Measurements from ENCODE around the gene RAB29. TPM values are rescaled to one million over a fixed set of nuclear protein-coding genes. Genes with fewer than 3 reads are reported as not detected.

The RAB29 gene
- total and polyA plus RNA-seq, 9 of the 15 experiments (the other 6 are each of a cell fraction or from before 2014, with no cell fraction given): 6.3 to 17.6 (median 8.0) TPM

GRCh38 chr1:205775015-205775716 is at the start of gene RAB29 (continued):
- TF ChIP-seq ATF6 (CRISPR knock-in tag; IDR thresholded peaks at IDR 0.05): no peak
- TF ChIP-seq TCF15 (CRISPR knock-in tag; IDR thresholded peaks at IDR 0.05): no peak
- no peak for TF ChIP-seq ATF4 (CRISPR knock-in tag; IDR thresholded peaks at IDR 0.05)

GRCh38 chr1:205824180-205824579 is 48.9 kb upstream of the RAB29 start:
- ATAC-seq: peak; percentile 80
- ChIA-PET CTCF (ENCODE audit: low intra/inter-chr PET ratio) (no interaction called here), POLR2A (interaction anchor here (0.7 to 1.4 kb wide), 4 partner anchors 8 to 26 kb away, joined by 3 to 4 read pairs (median 4); partner anchors contain the start of gene PM20D1)
- H3K27ac ChIP-seq (ENCODE audit: extremely low read depth, low read depth, low read length): no peak overlapping the region
- no peaks in the 10 kb centered on the region for H4K20me1 ChIP-seq (replicated peaks; ENCODE audit: control insufficient read depth, insufficient read depth, low read length)
- 5% methylated on average over 5 of the region's 5 CpGs for WGBS (ENCODE audit: insufficient coverage, low coverage, missing lambda C conversion rate)
- H3K4me2 ChIP-seq (ENCODE audit: insufficient read depth, low read length): no peak overlapping the region
- TF ChIP-seq ZNF316 (IDR thresholded peaks at IDR 0.05) (0 out of 2 replicates have a peak, but pooled peaks have one; percentile 14), ELF1 (tag; IDR thresholded peaks at IDR 0.05) (no peak), KLF16 (IDR thresholded peaks at IDR 0.05) (no peak), ZBTB33 (CRISPR knock-in tag; IDR thresholded peaks at IDR 0.05) (no peak), CTCF (IDR thresholded peaks at IDR 0.05 in 2 of 3, conservative IDR thresholded peaks at IDR 0.05 in 1 of 3; ENCODE audit: insufficient read depth in 2 of 3, low read depth in 1 of 3, low read length in 3 of 3) (peak in 1 of 3 experiments; percentile 27; a peak in 2 of 6 replicates)
- BruUV-seq (replicated peaks): no TSS peak
- no peak overlapping the region for H2AFZ ChIP-seq (ENCODE audit: low read depth, low read length)
- H3K79me2 ChIP-seq (ENCODE audit: control insufficient read depth, insufficient read depth, low read length): no peaks in the 10 kb centered on the region
- no peaks in the 10 kb centered on the region for H3K36me3 ChIP-seq (ENCODE audit: control insufficient read depth, insufficient read depth, low read length)
- no peaks in the 10 kb centered on the region for H3K9me1 ChIP-seq (ENCODE audit: control insufficient read depth, insufficient read depth, low read length)
- H3K4me1 ChIP-seq (replicated peaks in 1 of 2; ENCODE audit: control insufficient read depth in 2 of 2, insufficient read depth in 2 of 2, low read length in 2 of 2): no peaks in the 10 kb centered on the region
- peak; percentile 51 for FAIRE-seq
- no peak overlapping the region for H3K9ac ChIP-seq (ENCODE audit: insufficient read depth in 1 of 2, low read depth in 2 of 2, low read length in 2 of 2)
- no peak for DNase-seq (ENCODE audit: extremely low read depth in 1 of 4, low spot score in 3 of 4)
- intact Hi-C loops (cut with micrococcal nuclease) (no loop called here), in situ Hi-C loops (cut with MboI) (no loop called here)
- H3K9me3 ChIP-seq (replicated peaks; ENCODE audit: control insufficient read depth, insufficient read depth, low read depth, low read length): no peaks in the 10 kb centered on the region
- peaks cover 30% of the 10 kb centered on the region in 2 experiments; a peak in 4 of 5 replicates for H3K27me3 ChIP-seq (ENCODE audit: control insufficient read depth in 2 of 2, insufficient read depth in 2 of 2, low read length in 2 of 2)
- H3K4me3 ChIP-seq: no peak overlapping the region

Data from K562 (cell line).